HCT116 (cell line): ENCODE measurements around the gene SPTB. TPM values are rescaled to one million over a fixed set of nuclear protein-coding genes. Genes with fewer than 3 reads are reported as not detected.

Experiments
- ATAC-seq: fragments of 200-7000 bp; cut with Tn5 transposase; 2 replicates; pipeline ENCODE4 v1.9.1; 2020; ENCODE audit warnings: mild to moderate bottlenecking, moderate library complexity
- BruUV-seq: library from RNA; stranded (reverse); fragments of 400-500 nt; replicated peaks from 2 replicates; lab custom pipeline; 2021; lab: Mats Ljungman, UMichigan
- CTCF ChIA-PET: fragments of 300-600 bp; sonication (Branson Sonifier 250); formaldehyde crosslinking; loops from one replicate; lab custom pipeline; 2021; ENCODE audit warnings: antibody characterized with exemption; lab: Charles Lee
- POLR2A ChIA-PET: fragments of 300-600, 350-600 bp; sonication (Branson Sonifier 250); formaldehyde crosslinking; loops from one replicate; lab custom pipeline; 2021; ENCODE audit warnings: antibody characterized with exemption; lab: Charles Lee
- RAD21 ChIA-PET, 2 experiments: fragments of 300-600 bp; sonication (Branson Sonifier 250); formaldehyde crosslinking; loops; one replicate each; lab custom pipeline; 2023; ENCODE audit warnings: low total read pairs in 2 of 2; ENCODE audit not compliant: uncharacterized antibody in 2 of 2, unreplicated experiment in 2 of 2, low non-redundant PET in 1 of 2; lab: Charles Lee
- DNase-seq: peaks from one replicate; pipeline ENCODE4 v3.0.0-alpha.2; 2010; ENCODE audit warnings: low read depth, low spot score
- H2AFZ ChIP-seq: fragments of 200-600 bp; shearing (Covaris generic), sonication (generic); 2 replicates; pipeline ENCODE4 v1.6.1; 2017; ENCODE audit warnings: low read depth, mixed run types, mixed read lengths, antibody characterized with exemption, low read length; ENCODE audit not compliant: poor library complexity, severe bottlenecking
- H3K27ac ChIP-seq: 2 replicates; pipeline ENCODE4 v1.5.1; 2012; ENCODE audit warnings: low read depth, low read length
- H3K27me3 ChIP-seq: fragments of 200-600 bp; sonication (generic); 2 replicates; pipeline ENCODE4 v1.6.1; 2016; ENCODE audit warnings: mixed run types, low read length, mixed read lengths; ENCODE audit not compliant: insufficient read depth
- H3K36me3 ChIP-seq, 2 experiments: fragments of 200-500 bp in 1 of 2; fragments of 200-600 bp in 1 of 2; sonication (Bioruptor generic) in 1 of 2; sonication (generic) in 1 of 2; 2 replicates each; pipeline versions ENCODE4 v1.5.1 to v1.6.1; 2014 to 2016; ENCODE audit warnings: low read length in 2 of 2, inconsistent platforms in 1 of 2, mixed read lengths in 1 of 2, mixed run types in 1 of 2; ENCODE audit not compliant: insufficient read depth in 2 of 2, control insufficient read depth in 1 of 2
- H3K4me1 ChIP-seq, 2 experiments: fragments of 200-600 bp in 1 of 2; sonication (generic) in 1 of 2; 2 replicates each; pipeline versions ENCODE4 v1.5.1 to v1.6.1; 2012 to 2017; ENCODE audit warnings: low read length in 2 of 2, inconsistent platforms in 1 of 2, mild to moderate bottlenecking in 1 of 2, mixed read lengths in 1 of 2, mixed run types in 1 of 2, moderate library complexity in 1 of 2; ENCODE audit not compliant: insufficient read depth in 2 of 2, control insufficient read depth in 1 of 2
- H3K4me2 ChIP-seq: fragments of 200-600 bp; sonication (generic); 2 replicates; pipeline ENCODE4 v1.6.1; 2017; ENCODE audit warnings: mixed run types, low read length, mixed read lengths
- H3K4me3 ChIP-seq, 2 experiments: fragments of 200-600 bp in 1 of 2; sonication (generic) in 1 of 2; replicated peaks in 1 of 2; 2 replicates each; pipeline ENCODE4 v1.5.1; 2011 to 2016; ENCODE audit warnings: low read length in 2 of 2, control low read depth in 1 of 2, low read depth in 1 of 2, mild to moderate bottlenecking in 1 of 2, mixed read lengths in 1 of 2, mixed run types in 1 of 2
- H3K79me2 ChIP-seq: fragments of 200-600 bp; sonication (generic); 2 replicates; pipeline ENCODE4 v1.6.1; 2017; ENCODE audit warnings: mild to moderate bottlenecking, mixed run types, low read length, moderate library complexity, mixed read lengths; ENCODE audit not compliant: insufficient read depth
- H3K9ac ChIP-seq: fragments of 200-600 bp; sonication (generic); 2 replicates; pipeline ENCODE4 v1.6.1; 2016; ENCODE audit warnings: low read length, mixed read lengths
- H3K9me2 ChIP-seq: fragments of 200-600 bp; sonication (generic), shearing (Covaris generic); 2 replicates; pipeline ENCODE4 v1.6.1; 2017; ENCODE audit warnings: mixed run types, mild to moderate bottlenecking, moderate library complexity; ENCODE audit not compliant: insufficient read depth
- H3K9me3 ChIP-seq, 2 experiments: fragments of 200-500 bp in 1 of 2; fragments of 200-600 bp in 1 of 2; sonication (Bioruptor generic) in 1 of 2; sonication (generic) in 1 of 2; 2 replicates each; pipeline ENCODE4 v1.6.1; 2014 to 2017; ENCODE audit warnings: low read length in 2 of 2, mixed read lengths in 2 of 2, inconsistent platforms in 1 of 2, low read depth in 1 of 2, mild to moderate bottlenecking in 1 of 2, mixed run types in 1 of 2, moderate library complexity in 1 of 2; ENCODE audit not compliant: control insufficient read depth in 1 of 2, insufficient read depth in 1 of 2
- H4K20me1 ChIP-seq: fragments of 200-600 bp; sonication (generic), shearing (Covaris generic); 2 replicates; pipeline ENCODE4 v1.6.1; 2017; ENCODE audit warnings: mixed run types, mild to moderate bottlenecking, moderate library complexity; ENCODE audit not compliant: insufficient read depth
- CEBPB ChIP-seq: IDR thresholded peaks from 2 replicates; pipeline ENCODE4 v1.6.1; 2012; ENCODE audit warnings: low read depth
- FOSL1 ChIP-seq: IDR thresholded peaks from 2 replicates; pipeline ENCODE4 v1.6.1; 2012; ENCODE audit warnings: low read depth
- JUND ChIP-seq: IDR thresholded peaks from 2 replicates; pipeline ENCODE4 v1.6.1; 2012
- intact Hi-C: fragments of 100-400 bp; cut with micrococcal nuclease; formaldehyde crosslinking; loops from 2 replicates; pipeline ENCODE4 v1.10.0; 2022
- total RNA-seq: library from RNA; stranded (reverse); gene quantifications from one replicate; pipeline ENCODE4 v1.2.1, GENCODE V29; 2021; ENCODE audit not compliant: unreplicated experiment
- TF ChIP-seq, protein P1 (sequence below): IDR thresholded peaks from 2 replicates; pipeline ENCODE4 v1.6.1; 2012
- TF ChIP-seq, protein P2 (sequence below): IDR thresholded peaks from 2 replicates; pipeline ENCODE4 v1.6.1; 2011; ENCODE audit warnings: mild to moderate bottlenecking, low read length, moderate library complexity; ENCODE audit not compliant: insufficient replicate concordance; ENCODE audit errors: extremely low read depth

Gene SPTB
- total RNA-seq, 1 experiment from 2014 or later: 4.2 TPM

DNA sequence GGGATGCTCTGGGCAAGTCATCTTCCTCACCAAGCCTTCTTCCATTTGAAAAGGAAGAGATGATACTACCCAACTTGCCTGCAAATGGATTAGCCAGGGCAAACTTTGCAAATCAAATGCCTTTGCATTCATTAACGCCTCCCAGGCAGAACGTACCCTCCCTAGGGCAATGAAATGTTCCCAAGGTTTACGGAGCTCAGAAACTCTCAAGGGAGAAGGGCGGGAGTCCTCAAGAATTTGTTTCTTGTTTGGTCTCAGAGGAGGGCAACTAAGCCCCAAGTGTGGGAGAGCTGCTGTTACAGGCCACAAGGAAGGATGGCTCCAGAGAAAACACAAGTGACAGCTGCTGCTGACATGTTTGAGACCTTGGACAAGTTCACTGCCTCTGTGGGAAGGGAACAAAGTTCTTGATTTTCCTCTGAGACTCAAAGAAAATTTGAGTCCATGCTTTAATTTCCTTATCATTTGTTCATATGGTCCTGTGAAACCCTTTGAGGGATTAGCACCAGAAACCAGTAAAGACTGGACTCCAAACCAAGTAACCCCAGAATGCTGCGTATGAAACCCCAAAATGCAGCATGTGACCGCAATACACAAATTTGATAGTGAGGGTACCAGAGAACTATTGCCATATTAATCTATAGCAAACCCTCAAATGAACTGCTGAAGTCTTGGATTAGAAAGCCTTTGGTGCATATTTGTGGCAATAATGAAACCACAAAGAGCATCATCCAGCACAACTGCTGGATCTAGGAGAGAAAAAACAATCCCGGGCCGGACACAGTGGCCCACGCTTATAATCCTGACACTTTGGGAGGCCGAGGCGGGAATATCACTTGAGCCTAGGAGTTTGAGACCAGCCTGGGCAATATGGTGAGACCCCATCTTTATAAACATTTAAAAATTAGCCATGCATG is 22.9 kb downstream of the SPTB start:
- CTCF ChIA-PET: no interaction called here
- POLR2A ChIA-PET: no interaction called here
- RAD21 ChIA-PET: no interaction called here

More for the DNA sequence above, 22.9 kb downstream of the SPTB start:
- ATAC-seq: no peak
- Histone ChIP-seq H3K27me3 (peaks cover 3% of the 10 kb centered on the region; the same call in 1 of the 2 replicates), H3K9me2 (no peaks in the 10 kb centered on the region), H3K4me3 (no peak overlapping the region), H3K36me3 (no peaks in the 10 kb centered on the region), H3K4me1 (no peaks in the 10 kb centered on the region), H3K9me3 (no peaks in the 10 kb centered on the region), H3K9ac (no peak overlapping the region), H4K20me1 (no peaks in the 10 kb centered on the region), H3K4me2 (no peak overlapping the region), H2AFZ (no peak overlapping the region), H3K27ac (no peak overlapping the region), H3K79me2 (no peaks in the 10 kb centered on the region)
- TF ChIP-seq, protein P1, sequence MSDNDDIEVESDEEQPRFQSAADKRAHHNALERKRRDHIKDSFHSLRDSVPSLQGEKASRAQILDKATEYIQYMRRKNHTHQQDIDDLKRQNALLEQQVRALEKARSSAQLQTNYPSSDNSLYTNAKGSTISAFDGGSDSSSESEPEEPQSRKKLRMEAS: no peak
- TF ChIP-seq FOSL1 (no peak), JUND (no peak), CEBPB (no peak)
- TF ChIP-seq, protein P2, sequence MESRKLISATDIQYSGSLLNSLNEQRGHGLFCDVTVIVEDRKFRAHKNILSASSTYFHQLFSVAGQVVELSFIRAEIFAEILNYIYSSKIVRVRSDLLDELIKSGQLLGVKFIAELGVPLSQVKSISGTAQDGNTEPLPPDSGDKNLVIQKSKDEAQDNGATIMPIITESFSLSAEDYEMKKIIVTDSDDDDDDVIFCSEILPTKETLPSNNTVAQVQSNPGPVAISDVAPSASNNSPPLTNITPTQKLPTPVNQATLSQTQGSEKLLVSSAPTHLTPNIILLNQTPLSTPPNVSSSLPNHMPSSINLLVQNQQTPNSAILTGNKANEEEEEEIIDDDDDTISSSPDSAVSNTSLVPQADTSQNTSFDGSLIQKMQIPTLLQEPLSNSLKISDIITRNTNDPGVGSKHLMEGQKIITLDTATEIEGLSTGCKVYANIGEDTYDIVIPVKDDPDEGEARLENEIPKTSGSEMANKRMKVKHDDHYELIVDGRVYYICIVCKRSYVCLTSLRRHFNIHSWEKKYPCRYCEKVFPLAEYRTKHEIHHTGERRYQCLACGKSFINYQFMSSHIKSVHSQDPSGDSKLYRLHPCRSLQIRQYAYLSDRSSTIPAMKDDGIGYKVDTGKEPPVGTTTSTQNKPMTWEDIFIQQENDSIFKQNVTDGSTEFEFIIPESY: no peak
- intact Hi-C loops: no loop called here
- DNase-seq: no peak
- no TSS peak for BruUV-seq
